CD4-positive, alpha-beta T cell treated with Interleukin-4 for 4 hours (primary cell): ENCODE data around the gene ADM5.

Experiments used
- DNase-seq: peaks from one replicate; pipeline ENCODE4 v3.0.0-alpha.2; 2020

The ADM5 gene

GRCh38 chr19:49689133-49690078 is at the start of gene ADM5:
TSS of gene ADM5 (plus strand) at chr19:49689594. CDS start at chr19:49689838, 244 bp downstream.
- peak; percentile 7 for DNase-seq

- peak; percentile 100 for DNase-seq
Observed at GRCh38 chr19:49640113-49640898, 49.1 kb upstream of the ADM5 start, which contains the start of gene RRAS. TSS of gene RRAS (minus strand) at chr19:49640143. CDS start at chr19:49640098, 45 bp downstream.

GRCh38 chr19:49641688-49642491 is 47.5 kb upstream of the ADM5 start, which contains the start of gene SCAF1:
TSS of gene SCAF1 (plus strand) at chr19:49642209. CDS start at chr19:49645027, 2,818 bp downstream.
- peak; percentile 100 for DNase-seq

- no peak for DNase-seq
Observed at GRCh38 chr19:49642492-49643035, 46.8 kb upstream of the ADM5 start.

- DNase-seq, result no peak
Observed at GRCh38 chr19:49643466-49643865, 45.9 kb upstream of the ADM5 start.

GRCh38 chr19:49645592-49645991 is 43.8 kb upstream of the ADM5 start:
- no peak for DNase-seq

GRCh38 chr19:49645995-49646394 is 43.4 kb upstream of the ADM5 start:
- DNase-seq, result no peak

- no peak for DNase-seq
Observed at GRCh38 chr19:49646586-49646985, 42.8 kb upstream of the ADM5 start.

GRCh38 chr19:49651029-49651819 is 38.2 kb upstream of the ADM5 start:
- DNase-seq, result no peak

- DNase-seq, result no peak
Observed at GRCh38 chr19:49651820-49652550, 37.4 kb upstream of the ADM5 start.

- DNase-seq, result no peak
Observed at GRCh38 chr19:49652551-49653465, 36.6 kb upstream of the ADM5 start.

- DNase-seq, result no peak
Observed at GRCh38 chr19:49653466-49653806, 36.0 kb upstream of the ADM5 start.

GRCh38 chr19:49654581-49654980 is 34.8 kb upstream of the ADM5 start:
- no peak for DNase-seq

GRCh38 chr19:49655570-49656455 is 33.6 kb upstream of the ADM5 start:
- no peak for DNase-seq

- DNase-seq, result no peak
Observed at GRCh38 chr19:49656456-49657109, 32.8 kb upstream of the ADM5 start.

GRCh38 chr19:49657493-49658138 is 31.8 kb upstream of the ADM5 start:
- no peak for DNase-seq

- no peak for DNase-seq
Observed at GRCh38 chr19:49658139-49658517, 31.3 kb upstream of the ADM5 start.
